ENCODE results near the gene ITPA.
A peak's percentile ranks its signal among the peaks of the same experiment; 100 is the strongest.

The ITPA gene

GRCh38 chr20:3231889-3232588, 22.7 kb downstream of the ITPA start:
- no peak for DNase-seq (ENCODE audit: extremely low read depth, low read depth)

DNA sequence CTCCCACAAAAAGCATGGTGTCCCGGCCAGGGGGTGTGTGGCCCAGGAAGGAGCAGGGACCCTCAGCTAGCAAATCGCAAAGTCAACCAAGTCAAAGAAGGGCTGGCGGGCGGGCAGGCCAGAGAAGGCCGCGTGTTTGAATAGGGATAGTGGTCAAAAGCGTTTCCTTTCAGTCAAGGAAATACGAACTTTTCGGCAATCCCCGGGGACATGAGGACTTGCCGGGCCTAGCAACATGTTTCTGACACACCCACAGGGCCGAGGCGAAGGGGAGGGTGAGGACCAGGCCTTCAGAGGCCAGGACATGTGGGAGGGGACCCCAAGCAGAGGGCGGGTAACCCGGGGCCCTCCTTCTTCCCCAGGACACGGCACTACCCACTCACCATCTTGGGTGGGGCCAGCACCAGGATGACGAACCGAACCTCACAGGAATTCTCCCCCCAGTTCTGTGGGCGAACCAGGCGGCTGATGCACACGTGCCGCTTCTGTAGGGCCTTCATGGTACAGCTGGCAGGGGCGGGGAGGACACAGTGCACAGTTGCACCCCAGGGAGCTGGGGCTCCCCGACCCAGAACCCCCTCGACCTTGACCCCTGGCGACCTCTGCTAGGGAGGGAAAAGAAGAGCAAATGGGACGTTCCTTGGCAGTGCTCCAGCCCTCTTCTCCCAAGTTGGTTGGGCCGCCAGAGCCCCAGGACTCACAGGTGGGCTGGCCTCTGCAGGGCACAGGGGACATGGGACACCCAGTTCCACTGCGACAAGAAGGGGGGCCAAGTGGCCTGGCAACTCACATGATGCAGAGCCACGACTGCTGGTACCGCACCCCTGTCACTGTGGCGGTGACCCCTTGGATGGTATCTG, 24.1 kb downstream of the ITPA start:
- no peak overlapping the region for H3K4me3 ChIP-seq (replicated peaks; ENCODE audit: low read depth, low read length)
- TF ChIP-seq CTCF (IDR thresholded peaks at IDR 0.05; ENCODE audit: low read depth, low read length, missing control alignments), result no peak
- DNase-seq (ENCODE audit: extremely low read depth, low read depth), result no peak

More at GRCh38 chr20:3231889-3232588, 22.7 kb downstream of the ITPA start:
- no peak for TF ChIP-seq CTCF (IDR thresholded peaks at IDR 0.05; ENCODE audit: low read depth, low read length, missing control alignments)
- no peak overlapping the region for H3K4me3 ChIP-seq (replicated peaks; ENCODE audit: low read depth, low read length)

GRCh38 chr20:3233991-3234498, 24.7 kb downstream of the ITPA start:
- no peak for DNase-seq (ENCODE audit: extremely low read depth, low read depth)
- H3K4me3 ChIP-seq (replicated peaks; ENCODE audit: low read depth, low read length), result no peak overlapping the region
- no peak for TF ChIP-seq CTCF (IDR thresholded peaks at IDR 0.05; ENCODE audit: low read depth, low read length, missing control alignments)

DNA sequence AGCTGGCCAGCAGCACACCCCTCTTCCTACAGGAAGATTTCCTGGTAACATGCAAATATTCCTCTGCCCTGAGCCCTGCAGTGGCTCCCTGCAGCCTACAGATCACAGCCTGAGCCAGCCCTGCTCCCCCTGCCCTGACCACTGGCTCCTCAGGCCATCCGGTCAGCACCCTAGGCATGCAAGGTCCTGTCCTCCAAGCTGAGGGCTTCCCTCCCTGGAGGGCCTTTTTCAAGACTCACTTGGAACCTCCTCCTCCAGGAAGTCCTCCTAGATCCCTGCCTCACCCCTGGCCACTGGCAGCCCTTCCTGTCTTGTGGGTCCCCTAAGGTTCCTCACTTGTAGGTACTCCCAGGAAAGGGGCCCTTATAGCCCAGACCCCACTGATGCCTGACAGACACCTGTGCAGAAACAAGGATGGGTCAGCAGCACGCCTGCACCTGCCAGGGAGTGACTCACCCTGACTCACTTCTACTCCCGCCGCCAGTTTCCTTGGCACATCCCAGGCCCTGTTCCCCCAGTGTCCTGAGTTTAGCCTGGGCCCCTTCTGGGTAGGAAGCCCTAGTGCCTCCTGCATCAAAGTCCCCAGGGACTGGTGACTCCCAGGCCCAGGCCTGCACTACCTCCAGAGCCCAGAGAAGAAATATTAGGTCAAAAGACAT, 26.5 kb downstream of the ITPA start:
- H3K4me3 ChIP-seq (replicated peaks; ENCODE audit: low read depth, low read length), result no peak overlapping the region
- no peak for DNase-seq (ENCODE audit: extremely low read depth, low read depth)
- TF ChIP-seq CTCF (IDR thresholded peaks at IDR 0.05; ENCODE audit: low read depth, low read length, missing control alignments), result no peak

DNA sequence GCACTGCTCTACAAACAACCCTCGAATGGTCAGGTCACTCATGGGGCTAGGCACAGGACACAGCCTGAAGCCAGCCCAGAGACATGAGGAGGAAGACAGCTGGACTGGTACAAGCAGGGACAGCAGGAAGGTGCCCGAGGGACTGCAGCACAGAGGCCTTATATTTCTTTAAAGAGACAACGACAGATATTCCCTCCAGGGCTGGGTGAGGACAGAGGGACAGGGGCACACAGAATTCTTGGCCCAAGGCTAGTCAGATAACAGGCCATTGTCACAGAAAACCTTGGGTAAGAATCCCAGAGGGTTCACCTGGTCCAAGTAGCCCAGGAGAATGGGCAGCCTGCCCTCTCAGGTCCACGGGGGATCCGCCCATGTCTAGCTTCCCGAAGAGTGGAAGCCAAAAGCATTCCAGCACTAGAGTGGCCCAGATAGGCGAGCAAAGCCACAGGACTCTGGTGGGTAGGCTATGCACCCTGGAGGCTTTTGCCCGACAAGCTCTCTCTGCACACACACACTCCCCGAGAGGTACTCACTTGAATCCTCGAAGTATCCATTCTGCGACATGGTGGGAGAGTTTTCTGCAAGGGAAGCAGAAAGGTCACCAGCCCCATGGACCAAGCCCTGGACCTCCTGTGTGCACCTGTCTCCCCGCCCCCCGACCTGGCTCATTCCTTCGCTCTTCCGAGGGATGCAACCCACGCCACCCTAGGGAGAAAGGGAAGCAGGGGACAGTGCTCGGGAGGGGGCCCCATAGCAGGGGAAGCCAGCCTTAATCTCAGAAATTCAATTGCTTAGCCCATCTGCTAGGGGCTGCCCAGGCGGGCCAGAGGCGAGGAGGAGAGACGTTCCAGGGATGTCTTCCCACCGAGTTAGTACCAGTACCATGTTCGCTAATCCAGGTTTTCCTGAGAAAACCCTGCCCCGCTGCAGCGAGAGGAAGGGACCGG, 28.0 kb downstream of the ITPA start:
- no peak for TF ChIP-seq CTCF (IDR thresholded peaks at IDR 0.05; ENCODE audit: low read depth, low read length, missing control alignments)
- DNase-seq (ENCODE audit: extremely low read depth, low read depth), result no peak
- peak overlapping the region; percentile 57 for H3K4me3 ChIP-seq (replicated peaks; ENCODE audit: low read depth, low read length)
